ENCODE measurements around the gene MTREX.
"Not testable (repeated sequence)": the region's sequence is repeated elsewhere in the genome, so short reads cannot be mapped to it uniquely, and the experiment has no call there.

The MTREX gene

DNA sequence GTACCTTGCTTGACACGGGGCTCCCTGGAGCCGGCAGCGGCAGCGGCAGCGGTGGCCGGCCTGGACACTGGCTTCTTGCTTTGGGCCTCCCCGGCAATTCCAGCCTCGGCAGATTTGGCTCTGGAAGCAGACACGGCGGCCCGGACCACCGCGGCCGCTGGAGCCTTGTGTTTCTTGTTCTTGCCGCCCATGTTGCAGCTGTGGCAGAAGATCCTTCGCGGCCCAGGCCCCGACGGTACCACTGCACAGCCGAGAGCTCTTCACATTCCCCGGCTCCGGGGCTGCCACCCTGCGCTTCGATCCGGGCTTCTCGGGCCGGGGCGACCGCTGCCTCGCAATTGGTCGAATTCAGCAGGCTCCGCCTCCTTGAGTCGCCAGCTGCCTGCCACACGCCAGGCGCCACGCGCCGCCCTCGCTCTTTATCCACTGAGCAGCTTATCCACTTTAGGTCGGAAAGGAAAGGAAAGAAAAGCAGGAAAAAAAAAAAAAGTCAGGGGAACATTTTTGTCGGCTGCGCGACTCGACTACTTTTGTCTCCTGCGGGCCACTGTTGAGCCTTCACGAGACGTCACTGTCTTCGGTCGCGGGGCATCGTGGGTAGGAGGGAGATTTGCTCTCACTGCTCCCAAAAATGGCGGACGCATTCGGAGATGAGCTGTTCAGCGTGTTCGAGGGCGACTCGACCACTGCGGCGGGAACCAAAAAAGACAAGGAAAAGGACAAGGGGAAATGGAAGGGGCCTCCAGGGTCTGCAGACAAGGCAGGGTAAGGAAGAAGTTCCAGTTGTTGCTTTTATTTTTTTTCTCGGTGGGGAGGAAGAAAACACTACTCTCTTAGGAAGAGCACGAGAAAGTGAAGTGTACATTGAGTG lies at the start of gene MTREX, which contains the start of gene DHX29:
Gene MTREX (plus strand): TSS at position 607 of the 871 bp plus-strand sequence. CDS start 25 bp downstream, at position 632.
Gene DHX29 (minus strand): TSS at position 312 of the 871 bp plus-strand sequence. CDS start 121 bp downstream, at position 191.
- peak; percentile 94 for DNase-seq (ENCODE audit: low spot score)

DNA sequence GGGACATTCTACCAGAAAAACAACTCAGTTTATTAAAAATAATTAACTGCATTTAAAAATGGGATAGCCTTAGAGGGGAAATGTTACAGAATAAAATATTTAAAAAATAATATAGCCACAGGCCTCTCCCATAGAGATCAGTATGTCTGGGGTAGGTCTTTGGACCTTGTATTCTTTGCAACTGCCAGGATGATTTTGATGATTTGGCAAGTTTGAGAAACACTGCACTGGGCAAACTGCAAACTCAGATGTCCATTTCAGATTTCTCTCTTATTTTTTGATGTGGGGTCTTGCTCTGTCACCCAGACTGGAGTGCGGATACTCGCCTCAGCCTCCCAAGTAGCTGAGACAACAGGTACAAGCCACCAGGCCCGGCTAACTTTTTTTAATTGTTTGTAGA lies 49.5 kb upstream of the MTREX start:
- DNase-seq (ENCODE audit: low spot score): no peak

DNA sequence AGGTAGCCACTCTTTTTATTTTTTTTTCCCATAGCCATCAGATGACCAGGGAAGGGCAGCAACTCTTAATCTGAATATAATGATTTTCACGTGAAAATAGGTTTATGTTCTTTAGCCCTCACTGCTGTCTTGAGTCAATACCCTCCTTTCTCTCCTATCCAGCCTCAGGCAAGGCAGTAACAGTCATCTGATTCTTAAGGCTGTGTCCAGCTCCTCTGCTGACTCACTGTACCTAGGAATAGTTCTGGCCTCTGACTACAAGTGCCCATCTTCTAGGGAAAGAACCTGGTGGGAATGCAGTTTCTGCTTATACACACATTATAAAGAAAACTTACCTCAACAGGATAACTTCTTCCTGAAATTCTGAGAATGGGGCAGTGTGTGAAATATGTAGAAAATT lies 31.0 kb upstream of the MTREX start:
- DNase-seq (ENCODE audit: low spot score): no peak

DNA sequence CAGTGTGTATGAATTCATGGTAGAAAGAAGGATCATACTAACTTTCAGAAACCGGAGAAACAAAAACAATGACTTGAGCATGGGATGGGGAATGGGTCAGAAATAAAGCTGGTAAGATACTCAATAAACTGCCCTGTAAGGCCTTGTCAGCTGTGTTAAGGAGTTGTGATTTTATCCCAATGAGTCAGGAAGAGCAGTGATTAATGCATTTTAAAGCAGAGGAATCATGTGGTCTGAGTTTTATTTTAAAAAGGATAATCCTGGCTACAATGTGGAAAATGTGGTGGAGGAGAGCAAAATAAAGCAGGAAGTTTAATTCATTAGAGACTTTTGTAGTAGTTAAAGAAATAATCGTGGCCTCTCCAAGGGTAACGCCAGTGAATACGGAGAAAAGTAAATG lies 29.0 kb upstream of the MTREX start:
- DNase-seq (ENCODE audit: low spot score): no peak

DNA sequence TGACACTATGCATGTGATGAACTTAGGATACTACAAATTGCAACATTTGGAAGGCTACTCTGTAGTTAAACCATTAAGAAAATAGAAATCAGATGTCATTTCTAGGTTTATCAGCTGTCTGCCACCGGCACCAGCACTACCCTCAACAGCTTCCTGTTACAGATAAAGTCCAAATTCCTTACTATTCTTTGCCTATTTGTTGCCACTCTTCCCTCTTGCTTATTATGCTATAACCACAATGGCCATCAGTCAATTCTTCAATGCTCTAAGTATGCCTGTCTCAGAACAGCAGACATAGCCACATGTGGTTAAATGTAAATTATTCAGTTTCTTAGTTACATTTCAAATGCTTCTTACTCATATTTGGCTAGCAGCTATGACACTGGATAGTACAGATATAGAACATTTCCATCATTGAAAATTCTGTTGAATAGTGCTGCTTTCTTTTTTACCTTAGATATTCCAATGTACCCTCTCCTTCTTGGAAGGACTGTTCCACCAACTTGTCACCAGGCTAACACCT lies 21.3 kb upstream of the MTREX start:
- DNase-seq (ENCODE audit: low spot score): no peak

DNA sequence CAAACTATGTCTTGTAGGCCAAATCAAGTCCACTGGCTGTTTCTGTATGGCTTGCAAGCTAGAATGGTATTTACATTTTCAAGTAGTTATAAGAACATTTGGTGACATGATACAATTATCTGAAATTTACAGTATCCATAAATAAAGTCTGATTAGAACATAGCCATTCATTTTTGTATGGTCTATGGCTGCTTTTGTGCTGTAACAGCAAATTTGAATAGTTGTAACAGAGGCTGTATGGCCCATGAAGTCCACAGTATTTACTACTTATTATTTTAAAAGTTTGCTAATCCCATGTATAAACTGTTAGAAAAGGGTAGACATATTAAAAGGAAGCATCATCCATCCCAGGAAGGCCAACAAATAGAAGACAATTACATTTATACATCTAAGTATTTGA lies 18.0 kb upstream of the MTREX start:
- no peak for DNase-seq (ENCODE audit: low spot score)

DNA sequence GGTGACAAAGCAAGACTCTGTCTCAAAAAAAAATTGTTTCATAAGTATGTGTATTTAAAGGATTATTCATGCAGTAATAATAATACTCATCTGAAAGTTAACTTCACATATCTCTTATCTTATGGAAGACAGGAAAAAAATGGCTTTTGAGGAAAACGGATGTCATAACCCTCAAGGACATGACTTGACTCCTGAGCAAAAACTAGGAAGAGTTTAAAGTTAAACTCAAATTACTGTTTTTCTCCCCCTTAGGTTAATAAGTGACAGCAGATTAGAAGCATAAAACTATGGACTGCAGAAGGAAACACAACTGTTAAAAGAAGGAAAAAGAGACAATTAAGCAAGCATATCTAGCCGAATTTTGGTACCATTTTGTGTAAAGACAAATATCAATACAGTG lies 16.8 kb upstream of the MTREX start:
- no peak for DNase-seq (ENCODE audit: low spot score)

DNA sequence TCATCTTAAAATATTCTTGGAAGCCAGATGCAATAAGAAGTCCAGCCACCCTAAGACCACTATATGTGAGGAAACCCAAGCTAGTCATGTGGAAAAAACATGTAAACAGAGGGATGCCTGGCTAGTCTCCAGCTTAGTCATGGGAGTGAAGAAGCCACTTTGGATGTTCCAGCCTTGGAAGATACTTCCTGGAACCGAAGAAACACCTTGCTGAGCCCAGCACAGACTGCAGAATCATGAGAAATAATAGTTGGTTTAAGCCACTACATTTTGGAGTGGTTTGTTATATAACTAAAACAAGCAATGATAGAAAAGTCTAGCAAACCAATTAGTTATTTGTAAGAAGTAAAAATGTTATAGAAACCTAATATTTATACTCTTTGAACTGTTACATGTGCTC lies 12.9 kb upstream of the MTREX start:
- no peak for DNase-seq (ENCODE audit: low spot score)

DNA sequence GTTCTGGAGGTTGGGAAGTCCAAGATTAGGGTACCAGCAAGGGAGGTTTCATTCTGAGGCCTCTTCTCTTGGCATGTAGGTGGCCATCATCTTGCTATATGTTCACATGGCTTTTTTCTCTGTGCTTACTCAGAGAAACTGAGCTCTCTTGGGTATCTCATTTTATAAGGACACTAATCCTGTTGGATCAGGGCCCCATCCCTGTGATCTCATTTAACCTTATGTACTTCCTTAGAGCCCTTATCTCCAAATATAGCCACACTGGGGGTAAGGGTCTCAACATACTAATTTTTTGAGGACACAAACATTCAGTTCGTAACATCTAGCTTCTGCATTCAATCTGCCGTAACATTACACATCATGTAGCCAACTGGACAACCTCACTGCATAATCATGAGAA lies 6.9 kb upstream of the MTREX start:
- DNase-seq (ENCODE audit: low spot score): no peak

DNA sequence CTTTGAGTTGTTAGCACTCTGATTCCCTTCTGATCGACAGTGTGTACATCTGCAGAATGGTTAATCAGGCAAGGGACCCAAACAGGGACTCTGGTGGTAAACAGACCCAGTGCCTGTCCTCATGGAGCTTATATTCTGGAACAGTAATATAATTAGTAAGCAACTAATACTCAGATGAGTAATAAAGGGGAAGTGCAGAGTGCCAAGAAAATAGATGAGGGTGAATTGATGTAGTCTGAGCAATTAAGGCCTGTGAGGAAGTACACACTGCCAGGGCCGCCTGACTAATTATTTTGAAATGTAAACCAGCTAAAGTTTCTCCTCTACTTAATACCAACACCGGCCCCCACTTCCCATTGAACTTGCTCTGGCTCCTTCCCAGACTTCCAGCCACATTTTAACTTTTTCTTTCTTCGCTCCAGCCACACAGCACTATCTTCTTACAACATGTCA lies 4.5 kb upstream of the MTREX start:
- DNase-seq (ENCODE audit: low spot score): no peak

DNA sequence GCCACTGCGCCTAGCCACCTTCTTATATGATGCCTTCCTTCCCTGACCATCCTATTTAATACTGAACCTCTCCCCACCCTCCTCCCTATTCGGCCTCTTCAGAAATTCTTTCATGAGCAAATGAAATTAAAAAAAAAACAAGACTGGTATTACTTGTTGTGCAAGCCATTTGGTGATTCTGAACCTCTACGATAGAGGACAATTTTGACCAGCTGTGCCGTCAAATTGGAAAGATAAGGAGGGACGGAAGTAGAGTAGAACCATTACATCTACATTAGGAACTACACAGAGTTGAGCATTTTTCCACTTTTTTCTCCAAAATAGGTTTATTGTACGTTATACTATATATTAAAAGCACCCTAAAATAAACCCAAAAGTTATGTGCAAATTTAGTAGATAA lies 3.2 kb upstream of the MTREX start:
- no peak for DNase-seq (ENCODE audit: low spot score)

DNA sequence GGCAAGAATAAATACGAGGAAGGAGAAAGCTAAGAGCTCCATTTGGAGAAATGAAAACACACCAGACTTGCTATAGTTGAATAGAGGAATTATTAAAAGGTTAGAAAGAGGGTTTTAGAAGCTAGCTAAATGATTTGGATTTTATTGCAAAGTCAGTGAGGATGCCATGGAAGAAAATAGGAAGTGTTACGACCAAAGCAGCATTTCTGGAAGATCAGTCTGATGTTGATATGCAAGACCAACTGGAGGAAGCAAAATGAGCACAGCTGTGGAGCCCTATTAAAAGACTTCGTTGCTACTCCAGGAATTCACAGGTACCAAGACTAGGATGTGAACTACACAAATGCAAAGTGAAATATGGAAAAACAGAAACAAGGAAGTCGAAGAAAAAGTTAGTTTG lies 2.4 kb upstream of the MTREX start:
- DNase-seq (ENCODE audit: low spot score): no peak

DNA sequence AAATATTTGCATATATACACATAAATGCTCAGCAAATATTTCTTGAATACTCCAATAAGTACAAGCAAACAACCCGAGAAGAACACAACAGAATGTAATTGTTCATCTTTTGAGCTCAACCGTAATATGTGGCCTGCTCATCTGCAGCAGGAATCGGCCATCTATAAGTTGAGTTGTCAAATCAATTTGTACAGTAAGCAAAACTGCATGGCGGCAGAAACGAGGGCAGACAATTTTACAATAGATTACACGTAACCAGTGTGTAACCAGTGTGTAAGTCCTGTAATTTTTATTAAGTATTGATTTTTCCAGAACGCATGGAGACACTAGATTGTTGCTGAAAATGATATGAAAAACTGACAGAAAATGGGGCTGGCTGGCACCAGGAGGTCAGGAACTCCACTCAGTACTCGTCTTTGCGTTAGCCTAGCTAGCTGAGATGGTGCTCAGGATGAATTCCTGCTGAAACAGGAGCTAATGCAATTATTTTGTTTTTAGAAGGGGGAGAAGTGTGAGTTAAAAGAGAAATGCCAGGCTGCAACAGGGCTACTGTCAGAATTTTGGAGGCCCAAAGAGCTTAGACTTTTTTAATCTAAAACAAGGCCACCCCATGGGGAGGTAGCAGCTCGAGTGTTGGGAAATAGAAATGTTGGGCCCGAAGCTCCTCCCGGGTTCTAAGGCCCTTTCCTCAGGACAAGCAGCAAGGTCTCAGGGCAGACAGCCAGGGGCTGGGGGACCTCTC lies 977 bp upstream of the MTREX start:
- no peak for DNase-seq (ENCODE audit: low spot score)

DNA sequence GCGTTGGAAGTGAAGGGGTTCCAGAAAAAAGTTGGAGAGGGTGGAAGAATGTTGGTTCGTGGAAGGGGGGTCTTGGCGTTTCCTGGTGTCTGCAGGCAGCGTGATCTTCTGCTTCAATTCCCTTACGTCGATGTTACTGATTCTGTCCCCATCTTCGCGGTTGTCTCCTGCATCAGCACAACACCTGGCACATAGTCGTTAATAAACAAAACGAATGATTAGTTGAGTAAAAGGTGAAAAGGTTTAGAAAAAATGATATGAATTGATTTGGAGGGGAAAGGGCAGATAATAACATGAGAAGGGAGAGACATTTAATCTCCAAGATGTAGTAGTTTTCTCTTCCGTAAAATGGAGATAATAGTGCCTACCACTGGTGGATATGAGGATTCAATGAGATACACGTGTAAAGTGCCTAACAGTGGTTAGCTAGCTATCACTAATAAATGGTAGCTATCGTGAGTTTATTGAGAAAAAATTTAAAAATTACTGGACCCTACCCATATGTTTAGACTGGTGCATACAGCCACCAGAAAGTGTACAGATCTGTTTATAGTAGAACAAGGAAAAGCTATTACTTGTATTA lies 556 bp downstream of the MTREX start:
- peak; percentile 28 for DNase-seq (ENCODE audit: low spot score)

DNA sequence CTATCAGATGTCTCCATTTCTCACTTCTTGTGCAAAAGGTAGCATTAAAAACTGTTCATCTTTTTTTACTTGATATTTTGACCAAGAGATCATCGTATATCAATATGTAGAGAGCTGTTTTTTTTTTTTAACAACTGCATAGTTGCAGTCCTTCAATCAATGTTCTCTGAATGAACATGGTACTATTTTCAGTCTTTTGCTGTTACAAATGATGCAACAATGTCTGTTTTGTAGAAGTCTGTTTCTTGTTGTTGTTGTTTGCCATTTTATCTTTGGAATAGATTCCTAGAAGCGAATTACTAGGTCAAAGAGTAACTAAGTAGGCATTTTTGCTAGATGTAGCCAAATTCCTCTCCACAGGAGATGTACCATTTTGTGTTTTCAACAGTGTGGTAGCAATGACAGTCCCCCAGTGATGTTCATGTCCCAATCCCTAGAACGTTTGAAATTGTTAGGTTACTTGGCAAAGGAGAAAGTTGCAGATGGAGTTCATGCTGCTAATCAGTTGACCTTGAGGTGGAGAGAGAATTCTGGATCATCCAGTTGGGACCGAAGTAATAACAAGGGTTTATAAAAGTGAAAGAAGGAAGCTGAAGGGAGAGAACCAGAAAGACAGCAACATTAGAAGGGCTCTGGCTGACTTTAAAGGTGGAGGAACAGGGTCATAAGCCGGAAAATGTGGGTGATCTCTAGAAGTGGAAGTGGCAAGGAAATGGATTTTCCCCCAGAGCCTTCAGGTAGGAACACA lies 6.3 kb downstream of the MTREX start:
- no peak for DNase-seq (ENCODE audit: low spot score)

DNA sequence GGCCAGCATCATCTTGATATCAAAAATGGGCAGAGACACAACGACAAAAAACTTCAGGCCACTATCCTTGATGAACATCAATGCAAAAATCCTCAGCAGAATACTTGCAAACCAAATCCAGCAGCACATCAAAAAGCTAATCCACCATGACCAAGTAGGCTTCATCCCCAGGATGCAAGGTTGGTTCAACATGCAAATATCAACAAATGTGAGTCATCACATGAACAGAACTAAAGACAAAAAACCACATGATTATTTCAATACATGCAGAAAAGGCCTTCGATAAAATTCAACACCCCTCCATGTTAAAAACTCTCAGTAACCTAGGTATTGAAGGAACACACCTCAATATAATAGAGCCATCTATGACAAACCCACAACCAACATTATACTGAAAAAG lies 8.5 kb downstream of the MTREX start:
- no peak for DNase-seq (ENCODE audit: low spot score)

DNA sequence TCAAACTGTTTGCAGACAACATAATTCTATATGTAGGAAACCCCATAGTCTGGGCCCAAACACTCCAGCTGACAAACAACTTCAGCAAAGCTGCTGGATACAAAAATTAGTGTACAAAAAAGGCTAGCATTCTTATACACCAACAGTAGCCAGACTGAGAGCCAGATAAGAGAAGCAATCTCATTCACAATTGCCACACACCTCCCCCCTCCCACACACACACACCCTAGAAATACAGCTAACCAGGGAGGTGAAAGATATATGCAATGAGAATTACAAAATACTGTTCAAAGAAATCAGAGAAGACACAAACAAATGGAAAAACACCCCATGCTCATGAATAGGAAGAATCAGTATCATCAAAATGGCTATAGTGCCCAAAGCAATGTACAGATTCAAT lies 9.0 kb downstream of the MTREX start:
- no peak for DNase-seq (ENCODE audit: low spot score)

DNA sequence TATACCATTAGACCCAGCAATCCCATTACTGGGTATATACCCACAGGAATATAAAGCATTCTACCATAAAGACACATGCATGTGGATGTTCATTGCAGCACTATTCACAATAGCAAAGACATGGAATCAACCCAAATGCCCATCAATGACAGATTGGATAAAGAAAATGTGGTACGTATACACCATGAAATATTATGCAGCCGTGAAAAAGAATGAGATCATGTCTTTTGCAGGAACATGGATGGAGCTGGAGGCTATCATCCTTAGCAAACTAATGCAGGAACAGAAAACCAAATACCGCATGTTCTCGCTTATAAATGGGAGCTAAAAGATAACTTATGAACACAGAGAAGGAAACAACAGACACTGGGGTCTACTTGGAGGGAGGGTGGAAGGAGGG lies 10.4 kb downstream of the MTREX start:
- DNase-seq (ENCODE audit: low spot score): not testable (repeated sequence)

DNA sequence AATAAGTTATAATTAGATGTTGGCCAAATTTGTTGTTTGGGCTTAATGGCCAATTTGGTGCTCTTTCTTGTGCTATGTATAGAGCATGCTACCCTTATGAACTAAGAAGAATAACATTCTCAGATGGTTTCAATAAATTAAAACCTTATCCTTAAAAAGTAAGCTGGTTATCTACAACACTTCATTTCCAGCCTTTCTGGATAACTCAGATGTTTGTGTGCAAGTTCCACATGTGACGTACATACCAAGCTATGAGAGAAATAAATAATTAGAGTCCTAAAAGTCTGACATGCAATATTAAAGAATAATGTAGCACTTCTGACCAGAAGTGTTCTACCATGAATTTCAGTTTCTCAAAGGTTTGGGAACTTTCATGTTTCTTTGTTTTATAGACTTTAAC lies 11.7 kb downstream of the MTREX start:
- no peak for DNase-seq (ENCODE audit: low spot score)

DNA sequence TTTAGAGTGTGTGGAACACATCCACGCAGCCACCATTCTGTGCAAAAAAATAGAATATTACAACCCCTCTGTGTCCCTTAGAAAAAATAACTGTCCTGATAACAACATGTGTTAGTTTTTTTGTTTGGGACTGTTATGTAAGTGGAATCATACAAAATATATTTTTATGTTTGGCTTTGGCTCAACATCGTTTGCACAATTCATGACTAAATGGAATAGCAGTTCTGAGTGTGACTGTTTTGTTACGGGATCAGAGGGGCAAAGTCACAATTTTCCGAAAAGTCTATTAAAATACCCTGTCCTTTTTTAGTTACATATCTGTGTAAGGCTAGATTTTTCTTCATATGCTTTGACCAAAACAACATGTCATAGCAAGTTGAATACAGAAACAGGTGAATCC lies 12.8 kb downstream of the MTREX start:
- no peak for DNase-seq (ENCODE audit: low spot score)

DNA sequence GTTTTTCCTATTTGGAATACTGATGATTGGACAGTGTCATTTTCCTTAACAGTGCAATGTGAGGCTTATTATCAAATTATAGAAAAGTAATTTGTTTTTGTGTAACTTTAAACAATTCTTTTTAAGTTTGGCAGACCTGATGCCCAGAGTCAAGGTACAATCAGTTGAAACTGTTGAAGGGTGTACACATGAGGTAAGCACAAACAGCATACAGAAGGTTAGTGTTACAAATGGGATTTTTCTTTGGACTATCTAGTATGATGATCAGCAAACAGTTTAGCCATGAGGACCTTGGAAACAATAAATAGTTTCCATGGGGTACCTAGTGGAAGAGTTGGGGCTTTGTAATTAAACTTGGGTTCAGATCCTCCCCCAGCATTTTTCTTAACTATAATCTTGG lies 16.2 kb downstream of the MTREX start:
- no peak for DNase-seq (ENCODE audit: low spot score)

All from Ammon's horn (tissue), 1 donor.